Ramos (cell line): Measurements from ENCODE around the gene BMPR1B.
"Not testable (repeated sequence)": the region's sequence is repeated elsewhere in the genome, so short reads cannot be mapped to it uniquely, and the experiment has no call there.

ENCODE experiments used
- in situ Hi-C: fragments of 300-500 bp; cut with MboI; formaldehyde crosslinking; loops from one replicate; pipeline ENCODE4 v1.14.3; 2022; ENCODE audit warnings: low sequenced_read_pairs; ENCODE audit not compliant: unreplicated experiment

Gene BMPR1B

DNA sequence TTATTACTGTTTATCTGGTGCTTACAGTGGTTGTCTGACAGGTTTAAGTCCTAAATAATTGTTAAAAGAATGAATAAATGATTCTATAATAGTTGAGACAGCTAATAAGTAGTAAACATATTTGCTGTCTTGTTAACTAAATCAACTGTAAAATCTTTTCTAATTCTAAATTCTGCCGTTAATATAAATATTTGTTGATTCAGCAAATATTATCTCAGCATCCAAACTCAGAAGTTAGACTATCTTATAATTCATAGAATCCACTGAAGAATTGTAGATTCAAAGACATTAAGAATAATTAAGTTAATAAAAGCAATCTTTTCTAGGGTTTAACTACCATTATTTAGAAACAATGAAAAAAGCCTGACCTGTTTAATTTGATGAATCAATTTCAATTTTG lies 256.3 kb downstream of the BMPR1B start:
- in situ Hi-C loops, result no loop called here

- in situ Hi-C loops, result no loop called here
Measured at GRCh38 chr4:95017305-95018064, 259.7 kb downstream of the BMPR1B start.

- in situ Hi-C loops, result no loop called here
Measured at GRCh38 chr4:95018785-95019184, 261.0 kb downstream of the BMPR1B start.

DNA sequence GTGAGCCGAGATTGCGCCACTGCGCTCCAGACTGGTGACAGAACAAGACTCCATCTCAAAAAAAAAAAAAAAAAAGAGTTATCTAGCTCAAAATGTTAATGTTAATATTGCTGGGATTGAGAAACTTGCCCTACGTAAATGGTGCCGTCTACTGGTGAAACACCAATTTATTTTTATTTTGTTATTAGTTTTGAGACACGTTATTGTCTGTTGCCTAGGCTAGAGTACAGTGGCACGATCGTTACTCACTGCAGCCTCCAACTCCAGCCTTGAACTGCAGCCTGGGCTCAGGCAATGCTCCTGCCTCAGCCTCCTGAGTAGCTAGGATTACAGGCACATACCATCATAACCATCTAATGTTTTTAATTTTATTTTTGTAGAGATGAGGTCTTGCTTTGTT lies 262.8 kb downstream of the BMPR1B start:
- in situ Hi-C loops, result no loop called here

- in situ Hi-C loops, result no loop called here
Measured at GRCh38 chr4:95021099-95021498, 263.3 kb downstream of the BMPR1B start.

- in situ Hi-C loops, result no loop called here
Measured at GRCh38 chr4:95023110-95023509, 265.4 kb downstream of the BMPR1B start.

DNA sequence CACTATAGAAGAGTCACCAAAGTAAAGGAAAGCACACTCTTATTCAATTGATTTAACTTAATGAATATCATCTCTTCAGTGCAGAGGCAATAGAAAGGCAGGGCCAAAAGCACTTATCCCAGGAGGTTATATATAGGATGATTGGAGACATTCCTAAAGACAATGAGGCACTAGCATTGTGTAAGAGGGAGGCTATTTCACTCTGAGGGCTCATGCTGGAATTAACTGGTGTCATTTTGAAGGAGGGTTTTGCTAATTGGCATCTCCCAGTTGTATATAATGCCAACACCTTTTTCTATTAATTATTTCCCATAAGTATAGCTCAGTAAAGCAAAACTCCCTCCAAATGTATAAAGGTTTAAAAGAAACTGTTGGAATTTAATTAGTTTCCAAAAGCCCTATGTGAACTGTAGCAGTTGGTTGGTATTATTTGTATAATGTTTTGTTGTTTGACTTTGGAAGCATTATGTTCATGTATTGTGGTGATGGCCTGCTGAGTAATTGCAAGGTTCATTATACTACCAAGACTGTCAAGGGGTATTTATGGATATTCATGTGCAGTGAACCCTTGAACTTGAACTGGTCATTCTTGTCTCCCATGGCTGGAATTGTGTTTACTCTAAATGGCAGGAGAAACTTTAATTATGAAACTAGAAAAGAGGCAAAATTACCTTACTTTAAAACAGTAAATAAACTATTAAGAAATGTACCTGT lies 270.3 kb downstream of the BMPR1B start:
- in situ Hi-C loops, result no loop called here

- in situ Hi-C loops, result no loop called here
Measured at GRCh38 chr4:95038791-95039190, 281.0 kb downstream of the BMPR1B start.

GRCh38 chr4:95044324-95044837 lies 286.6 kb downstream of the BMPR1B start:
- in situ Hi-C loops, result no loop called here

DNA sequence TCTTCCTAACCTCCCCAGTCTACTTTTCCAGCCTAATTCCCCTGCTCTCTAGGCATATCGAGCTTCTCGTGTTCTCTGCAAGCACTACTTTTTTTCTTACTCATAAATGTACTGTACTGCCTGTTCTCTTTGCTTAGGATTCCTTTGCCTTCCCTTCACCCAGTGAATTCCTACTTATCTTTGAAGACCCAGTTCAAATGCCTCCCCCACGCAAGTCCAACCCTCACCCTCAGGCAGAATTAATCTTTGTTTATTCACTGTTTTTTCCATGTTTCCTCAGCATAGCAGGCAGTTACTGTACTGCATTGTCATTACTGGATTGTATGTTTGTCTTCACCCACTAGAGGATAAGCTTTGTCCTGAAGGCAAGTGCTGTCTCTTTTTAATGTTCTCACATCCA lies 287.7 kb downstream of the BMPR1B start:
- in situ Hi-C loops, result no loop called here

DNA sequence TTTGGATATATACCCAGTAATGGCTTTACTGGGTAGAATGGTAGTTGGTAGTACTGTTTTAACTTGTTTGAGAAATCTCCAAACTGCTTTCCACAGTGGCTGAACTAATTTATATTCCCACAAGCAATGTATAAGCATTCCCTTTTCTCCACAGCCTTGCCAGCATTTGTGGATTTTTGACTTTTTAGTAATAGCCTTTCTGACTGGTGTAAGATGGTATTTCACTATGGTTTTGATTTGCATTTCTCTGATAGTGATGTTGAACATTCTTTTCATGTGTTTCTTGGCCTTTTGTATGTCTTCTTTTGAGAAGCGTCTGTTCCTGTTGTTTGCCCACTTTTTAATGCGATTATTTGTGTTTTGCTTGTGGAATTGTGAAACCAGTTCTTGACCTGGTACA lies 290.5 kb downstream of the BMPR1B start:
- in situ Hi-C loops, result no loop called here

DNA sequence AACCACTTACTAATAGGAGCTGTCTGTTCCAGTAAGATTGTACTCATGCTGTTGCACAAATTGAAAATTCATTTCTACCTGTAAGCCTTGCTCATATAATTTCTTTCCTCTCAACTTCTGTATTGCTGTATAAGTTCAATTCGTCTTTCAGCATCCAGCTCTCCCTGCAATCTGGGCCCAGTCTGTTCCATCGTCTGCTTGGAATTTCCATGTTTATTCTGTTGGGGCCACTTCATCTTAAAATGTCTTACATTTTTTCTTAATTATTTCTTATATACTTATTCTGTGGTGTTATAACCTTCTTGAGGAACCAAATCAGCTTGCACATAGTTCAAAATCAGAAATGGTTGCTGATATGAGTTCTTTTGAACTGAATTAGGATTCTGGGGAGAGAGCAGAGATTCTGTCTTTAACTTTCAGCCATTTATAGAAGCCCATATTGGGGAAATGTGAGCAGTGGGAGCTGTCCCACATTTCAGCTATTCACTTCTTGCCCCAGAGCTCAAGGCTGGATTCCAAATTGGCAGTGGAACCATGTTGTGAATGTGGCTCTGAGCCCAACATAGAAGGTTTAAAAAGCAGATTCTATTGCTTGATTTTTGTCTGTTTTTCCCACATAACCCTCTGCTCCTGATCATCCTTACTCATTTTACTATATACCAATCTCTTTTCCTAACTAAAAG lies 291.9 kb downstream of the BMPR1B start:
- in situ Hi-C loops, result no loop called here

- in situ Hi-C loops, result no loop called here
Measured at GRCh38 chr4:95050980-95051701, 293.4 kb downstream of the BMPR1B start.

DNA sequence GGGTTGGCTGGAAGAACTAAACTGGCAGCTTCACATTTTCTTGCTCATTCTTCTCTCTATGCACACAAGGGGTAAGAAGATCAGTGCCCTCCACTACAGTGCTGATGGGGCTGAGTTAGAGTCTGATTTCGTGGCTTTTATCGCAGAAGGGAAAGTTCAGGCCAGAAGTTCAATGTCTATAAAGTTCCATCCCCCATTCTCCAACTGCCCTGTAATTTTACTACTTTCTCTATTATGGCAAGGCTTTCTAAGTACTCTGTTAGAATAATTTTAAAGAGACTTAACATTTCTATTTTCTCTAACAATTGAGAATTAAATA lies 293.9 kb downstream of the BMPR1B start:
- in situ Hi-C loops, result no loop called here

GRCh38 chr4:95058991-95059390 lies 301.2 kb downstream of the BMPR1B start:
- in situ Hi-C loops, result no loop called here

DNA sequence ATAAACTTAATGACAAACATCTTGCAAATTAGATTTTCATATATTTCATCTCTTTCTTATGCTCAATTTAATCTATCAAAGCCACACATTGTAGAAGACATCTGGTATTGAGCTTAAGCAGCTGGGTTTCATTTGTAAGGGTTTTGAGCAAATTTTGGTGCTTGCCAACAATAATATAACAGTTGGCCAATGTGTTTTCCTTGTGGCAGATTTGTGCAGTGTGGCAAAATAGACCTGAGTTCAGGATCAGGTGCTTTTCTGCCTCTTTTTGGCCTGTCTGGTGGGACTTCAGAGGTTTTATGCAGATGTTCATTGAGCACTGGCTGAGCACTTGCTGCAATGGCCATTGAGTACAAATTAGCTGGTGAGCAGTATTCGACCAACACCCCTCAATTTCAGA lies 301.9 kb downstream of the BMPR1B start:
- in situ Hi-C loops, result no loop called here

DNA sequence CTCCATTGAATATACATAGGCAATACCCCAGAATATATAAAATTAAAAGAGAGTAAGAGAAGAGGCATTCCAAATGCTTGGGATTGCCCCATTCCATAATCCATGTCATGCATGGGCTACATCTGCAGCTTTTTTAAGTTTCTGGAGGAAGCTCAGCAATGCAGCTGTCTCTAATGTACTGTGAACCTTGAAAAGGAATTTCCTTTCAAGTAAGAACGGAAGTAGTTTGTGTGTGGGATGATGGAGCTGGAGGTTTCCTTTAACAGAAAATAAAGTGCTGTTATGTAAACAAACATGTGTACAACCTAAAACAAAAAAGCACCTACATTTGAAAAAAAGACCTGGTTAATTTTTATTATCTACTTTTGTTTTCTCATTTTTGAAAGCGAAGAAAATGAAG lies 303.5 kb downstream of the BMPR1B start:
- in situ Hi-C loops, result no loop called here

DNA sequence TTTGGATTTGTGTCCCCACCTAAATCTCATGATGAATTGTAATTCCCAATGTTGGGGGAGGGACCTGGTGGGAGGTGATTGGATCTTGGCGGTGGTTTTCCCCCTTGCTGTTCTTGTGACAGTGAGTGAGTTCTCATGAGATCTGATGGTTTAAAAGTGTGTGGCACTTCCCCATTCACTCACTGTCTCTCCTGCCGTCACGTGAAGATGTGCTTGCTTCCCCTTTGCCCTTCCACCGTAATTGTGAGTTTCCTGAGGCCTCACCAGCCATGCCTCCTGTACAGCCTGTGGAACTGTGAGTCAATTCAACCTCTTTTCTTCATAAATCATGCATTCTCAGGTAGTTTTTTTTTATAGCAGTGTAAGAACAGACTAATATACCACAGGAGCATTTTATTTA lies 304.0 kb downstream of the BMPR1B start:
- in situ Hi-C loops, result not testable (repeated sequence)

DNA sequence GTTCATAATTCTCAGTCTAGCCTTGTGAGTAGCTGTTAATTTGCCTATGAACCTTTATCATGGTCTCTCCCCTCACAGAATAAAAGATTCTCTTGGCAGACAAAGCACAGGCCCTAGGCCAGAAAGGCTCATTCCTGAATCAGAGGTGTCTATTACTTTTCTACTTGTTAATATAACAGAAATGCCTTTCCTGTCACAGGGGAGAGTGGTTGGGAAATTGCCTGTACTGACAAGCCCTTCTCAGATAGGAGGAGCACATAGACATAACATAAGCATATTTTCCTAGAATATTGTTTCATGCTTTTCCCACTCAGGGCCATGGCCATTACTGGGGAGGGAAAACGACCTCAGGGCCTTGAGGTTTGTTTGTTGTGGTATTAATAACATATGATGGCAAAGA lies 308.3 kb downstream of the BMPR1B start:
- in situ Hi-C loops, result no loop called here

DNA sequence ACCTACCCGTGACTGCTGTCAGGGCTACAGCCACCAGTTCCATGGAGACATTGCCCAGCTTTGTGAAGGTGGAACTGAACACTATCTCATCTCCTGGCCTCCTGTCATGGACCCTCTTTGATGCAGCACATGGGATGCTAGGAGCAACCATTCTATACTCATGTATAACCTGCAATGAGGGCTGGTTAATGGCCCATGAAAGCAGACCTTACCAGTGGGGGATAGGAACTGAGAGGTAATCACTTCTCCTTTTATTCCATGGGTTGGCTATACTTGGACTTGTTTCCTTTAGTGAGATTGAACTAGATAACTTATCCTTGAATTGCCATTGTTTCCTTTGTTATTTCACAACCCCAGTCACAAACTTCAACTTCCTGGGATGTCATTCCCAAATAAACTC lies 310.6 kb downstream of the BMPR1B start:
- in situ Hi-C loops, result no loop called here
